ENCODE results near the gene RNF180.

GRCh38 chr5:64126202-64126741, 39.4 kb upstream of the RNF180 start:
- TF ChIP-seq CTCF (IDR thresholded peaks at IDR 0.05) (no peak), POLR2A (IDR thresholded peaks at IDR 0.05) (no peak)

Measured in thyroid gland (tissue), 4 donors.